Measurements from ENCODE around the gene ELMO2.

ELMO2 gene

GRCh38 chr20:46349742-46350056 is 56.7 kb downstream of the ELMO2 start:
- no peak for DNase-seq

GRCh38 chr20:46349035-46349741 is 57.2 kb downstream of the ELMO2 start:
- no peak for DNase-seq

- no peak for DNase-seq
These were observed 58.3 kb downstream of the ELMO2 start for GRCh38 chr20:46347841-46348803.

- DNase-seq, result no peak
These were observed 59.6 kb downstream of the ELMO2 start for GRCh38 chr20:46346770-46347169.

GRCh38 chr20:46344488-46345162 is 61.8 kb downstream of the ELMO2 start:
- DNase-seq, result no peak

GRCh38 chr20:46343975-46344357 is 62.4 kb downstream of the ELMO2 start:
- no peak for DNase-seq

- DNase-seq, result no peak
These were observed 63.0 kb downstream of the ELMO2 start for GRCh38 chr20:46343348-46343974.

GRCh38 chr20:46342451-46343347 is 63.7 kb downstream of the ELMO2 start:
- no peak for DNase-seq

GRCh38 chr20:46342010-46342378 is 64.4 kb downstream of the ELMO2 start:
- DNase-seq, result no peak

- no peak for DNase-seq
These were observed 65.1 kb downstream of the ELMO2 start for GRCh38 chr20:46341074-46342009.

- no peak for DNase-seq
These were observed 67.4 kb downstream of the ELMO2 start for GRCh38 chr20:46339037-46339436.

- no peak for DNase-seq
These were observed 69.7 kb downstream of the ELMO2 start for GRCh38 chr20:46336735-46337134.

- DNase-seq, result no peak
These were observed 72.0 kb downstream of the ELMO2 start for GRCh38 chr20:46334303-46334904.

- DNase-seq, result no peak
These were observed 73.0 kb downstream of the ELMO2 start for GRCh38 chr20:46333161-46333991.

GRCh38 chr20:46332373-46333160 is 73.8 kb downstream of the ELMO2 start:
- no peak for DNase-seq

GRCh38 chr20:46331611-46332361 is 74.6 kb downstream of the ELMO2 start:
- no peak for DNase-seq

GRCh38 chr20:46330831-46331371 is 75.5 kb downstream of the ELMO2 start:
- no peak for DNase-seq
